Activated naive CD8-positive, alpha-beta T cell (primary cell): ENCODE results near the gene ZNF536.

ENCODE experiments used
- H3K27ac Mint-ChIP-seq: one replicate; pipeline ENCODE4 v1.8.0; 2021; ENCODE audit warnings: mixed read lengths
- H3K27me3 Mint-ChIP-seq: one replicate; pipeline ENCODE4 v1.8.0; 2021; ENCODE audit warnings: mixed read lengths
- H3K36me3 Mint-ChIP-seq: one replicate; pipeline ENCODE4 v1.8.0; 2021; ENCODE audit warnings: mixed read lengths
- H3K4me1 Mint-ChIP-seq: one replicate; pipeline ENCODE4 v1.8.0; 2021; ENCODE audit warnings: low read depth, mixed read lengths
- H3K4me3 Mint-ChIP-seq: one replicate; pipeline ENCODE4 v1.8.0; 2021; ENCODE audit warnings: mild to moderate bottlenecking, mixed read lengths
- H3K9me3 Mint-ChIP-seq: one replicate; pipeline ENCODE4 v1.8.0; 2021; ENCODE audit warnings: low read depth, mixed read lengths

Gene ZNF536

GRCh38 chr19:30528919-30529318 lies 156.7 kb downstream of the ZNF536 start:
- no peaks in the 10 kb centered on the region for H3K4me1 Mint-ChIP-seq
- peaks cover 5% of the 10 kb centered on the region for H3K27me3 Mint-ChIP-seq
- H3K4me3 Mint-ChIP-seq: no peak overlapping the region
- no peaks in the 10 kb centered on the region for H3K9me3 Mint-ChIP-seq
- H3K27ac Mint-ChIP-seq: no peak overlapping the region
- no peaks in the 10 kb centered on the region for H3K36me3 Mint-ChIP-seq

GRCh38 chr19:30529876-30530275 lies 157.7 kb downstream of the ZNF536 start:
- Mint-ChIP-seq H3K4me3 (no peak overlapping the region), H3K4me1 (no peaks in the 10 kb centered on the region), H3K27me3 (peaks cover 5% of the 10 kb centered on the region), H3K27ac (no peak overlapping the region), H3K36me3 (no peaks in the 10 kb centered on the region), H3K9me3 (no peaks in the 10 kb centered on the region)

- H3K36me3 Mint-ChIP-seq: no peaks in the 10 kb centered on the region
- no peaks in the 10 kb centered on the region for H3K4me1 Mint-ChIP-seq
- no peaks in the 10 kb centered on the region for H3K9me3 Mint-ChIP-seq
- H3K27ac Mint-ChIP-seq: no peak overlapping the region
- H3K4me3 Mint-ChIP-seq: no peak overlapping the region
- peaks cover 2% of the 10 kb centered on the region for H3K27me3 Mint-ChIP-seq
Observed at GRCh38 chr19:30530751-30531150, 158.6 kb downstream of the ZNF536 start.

- H3K4me3 Mint-ChIP-seq: no peak overlapping the region
- no peaks in the 10 kb centered on the region for H3K27me3 Mint-ChIP-seq
- no peaks in the 10 kb centered on the region for H3K4me1 Mint-ChIP-seq
- no peaks in the 10 kb centered on the region for H3K36me3 Mint-ChIP-seq
- no peak overlapping the region for H3K27ac Mint-ChIP-seq
- no peaks in the 10 kb centered on the region for H3K9me3 Mint-ChIP-seq
Observed at GRCh38 chr19:30535011-30535410, 162.8 kb downstream of the ZNF536 start.

GRCh38 chr19:30536975-30537374 lies 164.8 kb downstream of the ZNF536 start:
- H3K4me1 Mint-ChIP-seq: no peaks in the 10 kb centered on the region
- no peaks in the 10 kb centered on the region for H3K9me3 Mint-ChIP-seq
- no peak overlapping the region for H3K4me3 Mint-ChIP-seq
- H3K27me3 Mint-ChIP-seq: peaks cover 2% of the 10 kb centered on the region
- no peaks in the 10 kb centered on the region for H3K36me3 Mint-ChIP-seq
- H3K27ac Mint-ChIP-seq: no peak overlapping the region

- no peaks in the 10 kb centered on the region for H3K36me3 Mint-ChIP-seq
- no peak overlapping the region for H3K4me3 Mint-ChIP-seq
- no peaks in the 10 kb centered on the region for H3K9me3 Mint-ChIP-seq
- peaks cover 2% of the 10 kb centered on the region for H3K27me3 Mint-ChIP-seq
- no peaks in the 10 kb centered on the region for H3K4me1 Mint-ChIP-seq
- no peak overlapping the region for H3K27ac Mint-ChIP-seq
Observed at GRCh38 chr19:30539315-30539714, 167.1 kb downstream of the ZNF536 start.

- no peak overlapping the region for H3K27ac Mint-ChIP-seq
- peaks cover 2% of the 10 kb centered on the region for H3K27me3 Mint-ChIP-seq
- H3K4me1 Mint-ChIP-seq: no peaks in the 10 kb centered on the region
- H3K36me3 Mint-ChIP-seq: no peaks in the 10 kb centered on the region
- H3K9me3 Mint-ChIP-seq: no peaks in the 10 kb centered on the region
- H3K4me3 Mint-ChIP-seq: no peak overlapping the region
Observed at GRCh38 chr19:30539981-30540380, 167.8 kb downstream of the ZNF536 start.

GRCh38 chr19:30540761-30541160 lies 168.6 kb downstream of the ZNF536 start:
- H3K4me3 Mint-ChIP-seq: no peak overlapping the region
- H3K27me3 Mint-ChIP-seq: peaks cover 2% of the 10 kb centered on the region
- H3K27ac Mint-ChIP-seq: no peak overlapping the region
- no peaks in the 10 kb centered on the region for H3K9me3 Mint-ChIP-seq
- no peaks in the 10 kb centered on the region for H3K4me1 Mint-ChIP-seq
- no peaks in the 10 kb centered on the region for H3K36me3 Mint-ChIP-seq

- Mint-ChIP-seq H3K4me3 (no peak overlapping the region), H3K4me1 (no peaks in the 10 kb centered on the region), H3K36me3 (no peaks in the 10 kb centered on the region), H3K27ac (no peak overlapping the region), H3K9me3 (no peaks in the 10 kb centered on the region), H3K27me3 (peaks cover 4% of the 10 kb centered on the region)
Observed at GRCh38 chr19:30541575-30541974, 169.4 kb downstream of the ZNF536 start.

- Mint-ChIP-seq H3K36me3 (no peaks in the 10 kb centered on the region), H3K27me3 (peaks cover 4% of the 10 kb centered on the region), H3K4me3 (no peak overlapping the region), H3K4me1 (no peaks in the 10 kb centered on the region), H3K9me3 (no peaks in the 10 kb centered on the region), H3K27ac (no peak overlapping the region)
Observed at GRCh38 chr19:30543243-30543945, 171.2 kb downstream of the ZNF536 start.

GRCh38 chr19:30545752-30546151 lies 173.6 kb downstream of the ZNF536 start:
- Mint-ChIP-seq H3K4me3 (no peak overlapping the region), H3K36me3 (no peaks in the 10 kb centered on the region), H3K27me3 (peaks cover 1% of the 10 kb centered on the region), H3K9me3 (no peaks in the 10 kb centered on the region), H3K27ac (no peak overlapping the region), H3K4me1 (peaks cover 3% of the 10 kb centered on the region)

- no peak overlapping the region for H3K27ac Mint-ChIP-seq
- H3K27me3 Mint-ChIP-seq: peaks cover 1% of the 10 kb centered on the region
- H3K9me3 Mint-ChIP-seq: no peaks in the 10 kb centered on the region
- H3K4me3 Mint-ChIP-seq: no peak overlapping the region
- H3K36me3 Mint-ChIP-seq: no peaks in the 10 kb centered on the region
- H3K4me1 Mint-ChIP-seq: peaks cover 3% of the 10 kb centered on the region
Observed at GRCh38 chr19:30546332-30546731, 174.1 kb downstream of the ZNF536 start.

GRCh38 chr19:30547246-30547645 lies 175.1 kb downstream of the ZNF536 start:
- Mint-ChIP-seq H3K4me1 (peaks cover 3% of the 10 kb centered on the region), H3K36me3 (no peaks in the 10 kb centered on the region), H3K27me3 (peaks cover 1% of the 10 kb centered on the region), H3K27ac (no peak overlapping the region), H3K4me3 (no peak overlapping the region), H3K9me3 (no peaks in the 10 kb centered on the region)

- Mint-ChIP-seq H3K9me3 (no peaks in the 10 kb centered on the region), H3K27ac (no peak overlapping the region), H3K36me3 (no peaks in the 10 kb centered on the region), H3K4me3 (no peak overlapping the region), H3K27me3 (peaks cover 1% of the 10 kb centered on the region), H3K4me1 (peaks cover 3% of the 10 kb centered on the region)
Observed at GRCh38 chr19:30549151-30549550, 177.0 kb downstream of the ZNF536 start.

GRCh38 chr19:30551271-30551670 lies 179.1 kb downstream of the ZNF536 start:
- Mint-ChIP-seq H3K4me1 (peaks cover 3% of the 10 kb centered on the region), H3K36me3 (no peaks in the 10 kb centered on the region), H3K9me3 (no peaks in the 10 kb centered on the region), H3K27me3 (peaks cover 1% of the 10 kb centered on the region), H3K4me3 (no peak overlapping the region), H3K27ac (no peak overlapping the region)

- peaks cover 3% of the 10 kb centered on the region for H3K4me1 Mint-ChIP-seq
- H3K27ac Mint-ChIP-seq: no peak overlapping the region
- H3K4me3 Mint-ChIP-seq: no peak overlapping the region
- no peaks in the 10 kb centered on the region for H3K27me3 Mint-ChIP-seq
- no peaks in the 10 kb centered on the region for H3K9me3 Mint-ChIP-seq
- H3K36me3 Mint-ChIP-seq: no peaks in the 10 kb centered on the region
Observed at GRCh38 chr19:30552593-30552992, 180.4 kb downstream of the ZNF536 start.
